ENCODE measurements around the gene RAPGEF3.

- no peak for TF ChIP-seq EZH2 (IDR thresholded peaks at IDR 0.05; ENCODE audit: low read depth, low read length, severe bottlenecking)
- TF ChIP-seq KDM4A (IDR thresholded peaks at IDR 0.05; ENCODE audit: low read depth, low read length, severe bottlenecking), result no peak
Measured at GRCh38 chr12:47709237-47709636, 49.4 kb downstream of the RAPGEF3 start.

Data from H1 (cell line).